Measurements from ENCODE around the gene ITK. TPM values are rescaled to one million over a fixed set of nuclear protein-coding genes. Genes with fewer than 3 reads are reported as not detected.
A peak's percentile ranks its signal among the peaks of the same experiment; 100 is the strongest.

The ITK gene
- total RNA-seq, 4 donors from 2014 or later, result 1.7 to 3.6 (median 3.0) TPM

- DNase-seq, result peak; percentile 57 to 66
- intact Hi-C loops (cut with DNase I), result no loop called here
- WGBS, 2 donors, result 14 to 17% methylated on average over 8 to 9 of the region's 62 CpGs
These were observed 85.8 kb downstream of the ITK start for GRCh38 chr5:157266286-157267007.

GRCh38 chr5:157267025-157267424 lies 86.4 kb downstream of the ITK start:
- TF ChIP-seq CTCF (IDR thresholded peaks at IDR 0.05) (no peak), POLR2A (IDR thresholded peaks at IDR 0.05) (no peak)
- Histone ChIP-seq H3K4me3 (replicated peaks in 1 of 3) (no peak overlapping the region), H3K27ac (peak overlapping the region in 1 of 3 donors; percentile 33), H3K27me3 (no peaks in the 10 kb centered on the region), H3K9me3 (no peaks in the 10 kb centered on the region), H3K36me3 (no peaks in the 10 kb centered on the region), H3K4me1 (peaks cover 27 to 40% of the 10 kb centered on the region in 2 donors)
- no peak for DNase-seq
- WGBS, 2 donors, result 83 to 90% methylated on average over 3 of the region's 3 CpGs
- intact Hi-C loops (cut with DNase I), result no loop called here

More at GRCh38 chr5:157266286-157267007, 85.8 kb downstream of the ITK start:
- peaks cover 27 to 40% of the 10 kb centered on the region in 2 donors for H3K4me1 ChIP-seq
- no peaks in the 10 kb centered on the region for H3K36me3 ChIP-seq
- H3K27ac ChIP-seq, result peak overlapping the region in 1 of 3 donors; percentile 3
- no peak for TF ChIP-seq POLR2A (IDR thresholded peaks at IDR 0.05)
- peak in 1 of 6 experiments; percentile 0 for TF ChIP-seq CTCF (IDR thresholded peaks at IDR 0.05)
- no peaks in the 10 kb centered on the region for H3K27me3 ChIP-seq
- H3K9me3 ChIP-seq, result no peaks in the 10 kb centered on the region
- peak overlapping the region; percentile 15 to 56 (median 48) for H3K4me3 ChIP-seq (replicated peaks in 1 of 3)

DNA sequence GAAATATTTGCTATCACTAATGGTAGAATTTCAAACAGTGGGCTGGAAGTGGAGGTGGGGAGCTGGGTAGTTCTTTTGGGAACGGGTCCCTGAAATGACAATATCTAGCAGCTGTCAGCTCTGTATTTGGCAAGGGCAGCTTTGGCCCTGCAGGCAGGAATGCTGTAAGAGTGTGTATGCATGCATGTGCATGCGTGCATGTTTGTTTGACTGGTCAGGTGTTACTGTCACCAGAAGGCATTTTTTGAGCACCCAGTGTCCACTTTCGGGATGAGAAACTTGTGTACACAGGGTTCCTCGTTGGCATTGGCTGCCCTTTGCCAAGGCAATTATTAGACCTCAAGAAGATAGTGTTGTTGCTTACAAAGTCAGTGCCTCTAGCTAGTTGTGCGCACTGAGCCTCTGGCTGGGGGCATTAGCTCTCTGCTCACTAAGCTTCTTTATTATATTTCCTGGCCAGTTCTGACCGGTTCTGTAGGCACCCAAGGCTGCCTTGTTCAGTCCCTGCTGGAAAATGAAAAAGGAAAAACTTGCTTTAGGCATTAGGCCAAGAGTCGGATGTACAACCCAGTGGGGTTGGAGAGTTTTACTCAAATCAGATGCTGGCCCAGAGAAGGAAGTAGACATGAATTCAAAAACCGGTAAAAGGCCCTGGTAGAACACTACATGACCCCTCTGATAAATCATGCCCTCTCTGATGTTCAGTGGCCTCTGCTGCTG lies 87.3 kb downstream of the ITK start:
- H3K27ac ChIP-seq, result peak overlapping the region in 1 of 3 donors; percentile 33
- 45 to 46% methylated on average over 8 of the region's 8 CpGs for WGBS, 2 donors
- no peaks in the 10 kb centered on the region for H3K36me3 ChIP-seq
- DNase-seq, result peak; percentile 37 to 67
- peaks cover 27 to 40% of the 10 kb centered on the region in 2 donors for H3K4me1 ChIP-seq
- H3K9me3 ChIP-seq, result no peaks in the 10 kb centered on the region
- TF ChIP-seq POLR2A (IDR thresholded peaks at IDR 0.05) (no peak), CTCF (IDR thresholded peaks at IDR 0.05) (peak in 3 of 6 experiments; percentile 7 to 42 (median 24))
- H3K27me3 ChIP-seq, result no peaks in the 10 kb centered on the region
- H3K4me3 ChIP-seq (replicated peaks in 1 of 3), result no peak overlapping the region
- intact Hi-C loops (cut with DNase I), result no loop called here

DNA sequence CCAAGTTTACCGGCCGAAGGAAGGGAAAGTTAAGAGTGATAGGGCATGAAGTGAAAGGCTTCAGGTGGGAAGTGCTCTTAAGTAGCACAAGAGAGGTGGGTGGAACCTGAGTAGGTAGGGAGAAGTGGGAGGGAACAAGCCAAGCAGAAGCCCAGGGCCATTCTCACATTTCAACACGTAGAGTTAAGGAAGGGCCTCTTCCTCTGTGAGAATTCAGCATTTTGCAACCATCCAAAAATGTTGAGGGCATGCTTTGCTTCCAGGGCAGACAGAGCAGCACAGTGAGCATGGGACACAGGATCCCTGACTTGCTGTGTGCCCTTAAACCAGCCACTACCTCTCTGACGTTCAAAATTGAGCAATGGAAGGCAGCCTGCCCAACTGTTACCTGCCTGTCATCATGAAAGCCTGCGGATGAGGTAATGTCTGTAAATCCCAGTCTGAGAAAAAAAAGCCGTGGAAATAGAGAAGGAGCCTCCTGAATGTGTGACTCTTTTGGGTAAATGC lies 88.6 kb downstream of the ITK start:
- 27 to 46% methylated on average over 6 of the region's 6 CpGs for WGBS, 2 donors
- H3K36me3 ChIP-seq, result no peaks in the 10 kb centered on the region
- TF ChIP-seq POLR2A (IDR thresholded peaks at IDR 0.05), result peak in 1 of 2 donors; percentile 67
- TF ChIP-seq CTCF (IDR thresholded peaks at IDR 0.05), result no peak
- intact Hi-C loops (cut with DNase I), result no loop called here
- no peaks in the 10 kb centered on the region for H3K9me3 ChIP-seq
- peaks cover 27 to 40% of the 10 kb centered on the region in 2 donors for H3K4me1 ChIP-seq
- peak overlapping the region; percentile 28 to 48 (median 39) for H3K27ac ChIP-seq
- no peaks in the 10 kb centered on the region for H3K27me3 ChIP-seq
- no peak overlapping the region for H3K4me3 ChIP-seq (replicated peaks in 1 of 3)
- DNase-seq, result peak; percentile 66 to 69
